22Rv1 (cell line): ENCODE results near the gene RGP1.

Experiments
- ZFX ChIP-seq: fragments of 450-650 bp; IDR thresholded peaks from 2 replicates; pipeline ENCODE4 v1.6.1; 2017; ENCODE audit warnings: antibody characterized with exemption, borderline replicate concordance
- TF ChIP-seq, protein P1 (sequence below): fragments of 450-650 bp; IDR thresholded peaks from 2 replicates; pipeline ENCODE4 v1.5.1; 2017; ENCODE audit warnings: mild to moderate bottlenecking

DNA sequence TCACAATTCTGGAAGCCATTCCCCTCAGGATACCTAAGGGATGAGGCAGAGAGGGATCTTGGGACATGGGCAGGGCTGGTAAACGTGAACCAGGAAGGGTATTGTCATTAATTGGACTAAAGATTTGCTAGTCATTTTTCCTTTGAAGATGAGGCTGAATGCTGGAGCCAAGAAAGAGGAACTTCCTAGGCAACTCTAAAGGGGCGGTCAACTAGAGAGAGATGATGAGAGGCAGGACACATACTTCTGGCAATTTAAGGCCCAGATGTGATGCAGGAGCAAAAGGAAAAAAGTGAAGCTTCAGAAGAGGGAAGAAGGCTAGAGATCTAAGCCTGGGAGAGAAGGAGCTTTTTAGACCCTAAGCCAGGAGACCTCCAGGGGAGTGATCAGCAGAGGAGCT, 5.6 kb upstream of the RGP1 start:
- TF ChIP-seq, protein P1, sequence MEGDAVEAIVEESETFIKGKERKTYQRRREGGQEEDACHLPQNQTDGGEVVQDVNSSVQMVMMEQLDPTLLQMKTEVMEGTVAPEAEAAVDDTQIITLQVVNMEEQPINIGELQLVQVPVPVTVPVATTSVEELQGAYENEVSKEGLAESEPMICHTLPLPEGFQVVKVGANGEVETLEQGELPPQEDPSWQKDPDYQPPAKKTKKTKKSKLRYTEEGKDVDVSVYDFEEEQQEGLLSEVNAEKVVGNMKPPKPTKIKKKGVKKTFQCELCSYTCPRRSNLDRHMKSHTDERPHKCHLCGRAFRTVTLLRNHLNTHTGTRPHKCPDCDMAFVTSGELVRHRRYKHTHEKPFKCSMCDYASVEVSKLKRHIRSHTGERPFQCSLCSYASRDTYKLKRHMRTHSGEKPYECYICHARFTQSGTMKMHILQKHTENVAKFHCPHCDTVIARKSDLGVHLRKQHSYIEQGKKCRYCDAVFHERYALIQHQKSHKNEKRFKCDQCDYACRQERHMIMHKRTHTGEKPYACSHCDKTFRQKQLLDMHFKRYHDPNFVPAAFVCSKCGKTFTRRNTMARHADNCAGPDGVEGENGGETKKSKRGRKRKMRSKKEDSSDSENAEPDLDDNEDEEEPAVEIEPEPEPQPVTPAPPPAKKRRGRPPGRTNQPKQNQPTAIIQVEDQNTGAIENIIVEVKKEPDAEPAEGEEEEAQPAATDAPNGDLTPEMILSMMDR: no peak
- no peak for TF ChIP-seq ZFX
